Hepatocyte (in vitro differentiated cells): ENCODE data around the gene ARCN1. TPM values are rescaled to one million over a fixed set of nuclear protein-coding genes. Genes with fewer than 3 reads are reported as not detected.
"Not testable (repeated sequence)": the region's sequence is repeated elsewhere in the genome, so short reads cannot be mapped to it uniquely, and the experiment has no call there.

Experiments
- DNase-seq: peaks from one replicate; pipeline ENCODE4 v3.0.0-alpha.2; 2016; ENCODE audit warnings: low spot score
- H2AFZ ChIP-seq: fragments of 200-600 bp; sonication (generic); 2 replicates; pipeline ENCODE4 v1.6.0; 2016; ENCODE audit warnings: antibody characterized with exemption, mild to moderate bottlenecking
- H3K27ac ChIP-seq: fragments of 200-600 bp; sonication (generic); 2 replicates; pipeline ENCODE4 v1.5.1; 2016; ENCODE audit warnings: mild to moderate bottlenecking
- H3K27me3 ChIP-seq: fragments of 200-600 bp; sonication (generic); 2 replicates; pipeline ENCODE4 v1.6.1; 2016
- H3K36me3 ChIP-seq: fragments of 200-600 bp; sonication (generic); replicated peaks from 2 replicates; pipeline ENCODE4 v1.5.1; 2016; ENCODE audit warnings: low read depth; ENCODE audit not compliant: insufficient read depth
- H3K4me1 ChIP-seq: fragments of 200-600 bp; sonication (generic); 2 replicates; pipeline ENCODE4 v1.5.1; 2016; ENCODE audit warnings: mild to moderate bottlenecking, moderate library complexity; ENCODE audit not compliant: insufficient read depth
- H3K4me2 ChIP-seq: fragments of 200-600 bp; sonication (generic); 2 replicates; pipeline ENCODE4 v1.6.0; 2016
- H3K4me3 ChIP-seq: fragments of 200-600 bp; sonication (generic); 2 replicates; pipeline ENCODE4 v1.5.1; 2016; ENCODE audit warnings: mild to moderate bottlenecking
- H3K79me2 ChIP-seq: fragments of 200-600 bp; sonication (generic); 2 replicates; pipeline ENCODE4 v1.6.0; 2017; ENCODE audit warnings: mild to moderate bottlenecking
- H3K9me2 ChIP-seq: fragments of 200-600 bp; sonication (generic); replicated peaks from 2 replicates; pipeline ENCODE4 v1.6.0; 2017; ENCODE audit warnings: mild to moderate bottlenecking; ENCODE audit not compliant: insufficient read depth
- H3K9me3 ChIP-seq: fragments of 200-600 bp; sonication (generic); 2 replicates; pipeline ENCODE4 v1.5.1; 2016; ENCODE audit warnings: low read depth, mild to moderate bottlenecking
- H4K20me1 ChIP-seq: fragments of 200-600 bp; sonication (generic); 2 replicates; pipeline ENCODE4 v1.6.0; 2016; ENCODE audit warnings: mild to moderate bottlenecking; ENCODE audit not compliant: insufficient read depth, poor library complexity, severe bottlenecking
- CTCF ChIP-seq: fragments of 200-600 bp; sonication (generic); IDR thresholded peaks from 2 replicates; pipeline ENCODE4 v1.5.1; 2016; ENCODE audit warnings: antibody characterized with exemption, mild to moderate bottlenecking; ENCODE audit not compliant: poor library complexity
- EZH2 ChIP-seq: fragments of 200-600 bp; sonication (generic); IDR thresholded peaks from 2 replicates; pipeline ENCODE4 v1.6.1; 2016; ENCODE audit warnings: antibody characterized with exemption, mild to moderate bottlenecking, borderline replicate concordance
- EZH2phosphoT487 ChIP-seq: fragments of 200-600 bp; sonication (generic); IDR thresholded peaks from one replicate; pipeline ENCODE4 v1.6.1; 2018; ENCODE audit warnings: antibody characterized with exemption, mild to moderate bottlenecking, low read depth, moderate library complexity; ENCODE audit not compliant: unreplicated experiment, severe bottlenecking
- WGBS: methylation state at CpG from one replicate; pipeline ENCODE4 v1.1.6; 2016; ENCODE audit warnings: low lambda C conversion rate; ENCODE audit errors: missing lambda C conversion rate; 5-methylcytosine and 5-hydroxymethylcytosine counted together
- polyA plus RNA-seq: library from polyadenylated mRNA; unstranded; fragments of >200 nt; fragmentation: Nextera tagmentation; extraction: Ambion mirVana; gene quantifications from 2 replicates; pipeline ENCODE4 v1.2.1, GENCODE V29; 2016
- total RNA-seq: library from RNA; depleted of rRNA; stranded (reverse); fragments of >200 nt; gene quantifications from 2 replicates; pipeline ENCODE4 v1.2.3, GENCODE V29; 2014

ARCN1 gene
- total and polyA plus RNA-seq, 2 experiments from 2014 or later = 166 to 190 TPM

DNA sequence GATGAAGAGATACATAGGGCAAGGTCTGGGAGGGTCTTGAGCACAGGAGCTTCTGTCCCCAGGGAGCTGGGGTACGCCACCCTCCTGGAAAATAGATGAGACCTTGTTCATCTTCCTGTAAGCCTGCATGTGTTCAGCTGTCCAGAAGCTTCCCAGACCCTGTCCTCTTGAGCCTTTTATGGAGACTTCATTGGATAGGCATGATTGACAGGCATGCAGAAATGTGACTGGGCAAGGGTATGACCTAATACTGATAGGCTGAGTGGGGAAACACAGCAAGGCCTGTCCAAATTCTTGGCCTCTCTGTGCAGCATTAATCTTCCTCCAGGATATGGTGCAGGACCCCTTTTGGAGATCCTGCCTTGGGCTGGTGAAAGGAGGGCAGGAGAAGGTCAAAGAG is 15.7 kb downstream of the ARCN1 start:
- Histone ChIP-seq H3K4me3 (no peak overlapping the region), H4K20me1 (peaks cover 28% of the 10 kb centered on the region), H3K27me3 (no peaks in the 10 kb centered on the region), H3K4me2 (no peak overlapping the region), H3K4me1 (no peaks in the 10 kb centered on the region), H3K9me3 (no peaks in the 10 kb centered on the region), H3K36me3 (peaks cover 4% of the 10 kb centered on the region), H3K27ac (no peak overlapping the region), H3K79me2 (peaks cover 47% of the 10 kb centered on the region), H3K9me2 (no peaks in the 10 kb centered on the region), H2AFZ (no peak overlapping the region)
- 100% methylated on average over 1 of the region's 1 CpG for WGBS
- DNase-seq = no peak
- TF ChIP-seq EZH2phosphoT487 = no peak
- no peak for TF ChIP-seq EZH2
- TF ChIP-seq CTCF = no peak

- no peak for DNase-seq
- Histone ChIP-seq H3K4me1 (no peaks in the 10 kb centered on the region), H3K9me2 (no peaks in the 10 kb centered on the region), H3K4me2 (no peak overlapping the region), H2AFZ (no peak overlapping the region), H3K27ac (no peak overlapping the region), H4K20me1 (peaks cover 15% of the 10 kb centered on the region), H3K79me2 (peaks cover 22% of the 10 kb centered on the region), H3K9me3 (no peaks in the 10 kb centered on the region), H3K36me3 (no peaks in the 10 kb centered on the region), H3K27me3 (no peaks in the 10 kb centered on the region), H3K4me3 (no peak overlapping the region)
- TF ChIP-seq CTCF (no peak), EZH2phosphoT487 (no peak), EZH2 (no peak)
- WGBS = 96% methylated on average over 2 of the region's 2 CpGs
These were observed 20.6 kb downstream of the ARCN1 start for GRCh38 chr11:118592616-118593367.

DNA sequence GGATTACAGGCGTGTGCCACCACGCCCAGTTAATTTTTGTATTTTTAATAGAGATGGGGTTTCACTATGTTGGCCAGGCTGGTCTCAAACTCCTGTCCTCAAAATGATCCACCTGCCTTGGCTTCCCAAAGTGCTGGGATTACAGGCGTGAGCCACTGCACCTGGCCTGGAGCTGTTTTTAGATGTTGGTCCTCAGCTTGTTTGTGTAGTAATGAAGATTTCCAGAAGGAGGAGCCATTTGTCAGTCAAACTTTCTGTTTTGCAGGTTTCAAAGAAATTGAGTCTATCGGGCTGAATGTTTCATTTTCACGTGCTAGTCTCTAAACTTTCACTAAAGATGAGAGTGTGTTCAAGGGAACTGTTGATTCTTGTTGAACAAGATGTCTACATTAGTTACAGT is 22.8 kb downstream of the ARCN1 start:
- not testable (repeated sequence) for H2AFZ ChIP-seq, H3K27ac ChIP-seq, H3K4me3 ChIP-seq, H3K4me2 ChIP-seq, H4K20me1 ChIP-seq, H3K9me3 ChIP-seq, H3K9me2 ChIP-seq, H3K4me1 ChIP-seq, DNase-seq, H3K27me3 ChIP-seq, H3K36me3 ChIP-seq
- 63% methylated on average over 5 of the region's 5 CpGs for WGBS
- peaks cover 22% of the 10 kb centered on the region for H3K79me2 ChIP-seq
- peak; percentile 54 for TF ChIP-seq CTCF
